HG03565 (cell line): ENCODE results near the gene GLI3.

Experiments
- ATAC-seq: cut with Tn5 transposase; IDR thresholded peaks from one replicate; pipeline ENCODE4 v1.9.1; 2021; ENCODE audit warnings: mild to moderate bottlenecking, moderate library complexity; ENCODE audit not compliant: unreplicated experiment

GLI3 gene

DNA sequence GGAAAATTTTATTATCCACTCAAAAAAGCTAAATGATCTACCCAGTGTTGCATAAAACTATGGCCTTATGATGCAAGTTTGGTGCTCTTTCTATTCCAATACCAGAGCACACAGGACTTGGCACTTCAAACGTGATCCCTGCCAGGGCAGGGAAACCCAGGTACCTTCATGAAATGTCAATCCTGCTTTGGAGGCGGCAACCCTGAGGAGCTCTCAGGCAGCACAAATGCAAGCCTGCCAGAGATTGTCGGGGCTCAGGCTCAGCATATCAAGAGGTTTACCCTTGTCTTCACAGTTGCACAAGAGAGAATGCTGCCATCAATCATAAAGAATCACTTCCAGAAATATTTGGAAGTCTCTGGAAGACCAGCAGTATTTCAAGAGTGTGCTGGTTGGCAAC, 151.5 kb downstream of the GLI3 start:
- no peak for ATAC-seq

DNA sequence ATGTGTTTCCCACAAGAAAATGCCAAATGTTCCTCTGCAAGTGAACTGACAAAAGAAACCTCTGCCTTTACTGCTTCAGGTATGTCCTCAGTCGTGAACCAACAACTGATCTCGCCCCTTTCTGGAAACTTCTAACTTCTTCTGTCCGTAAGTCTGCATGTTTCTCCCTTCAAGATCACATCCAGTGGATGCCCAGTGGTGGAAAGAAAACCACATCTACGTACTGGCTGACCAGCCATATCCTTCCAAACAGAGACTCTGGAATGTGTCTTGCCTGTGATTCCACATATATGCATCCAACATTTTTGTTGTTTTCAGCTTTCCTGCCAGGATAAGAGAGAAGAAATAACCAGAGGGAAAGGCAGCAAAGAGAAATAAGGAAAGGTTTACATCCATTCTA, 152.7 kb downstream of the GLI3 start:
- no peak for ATAC-seq

DNA sequence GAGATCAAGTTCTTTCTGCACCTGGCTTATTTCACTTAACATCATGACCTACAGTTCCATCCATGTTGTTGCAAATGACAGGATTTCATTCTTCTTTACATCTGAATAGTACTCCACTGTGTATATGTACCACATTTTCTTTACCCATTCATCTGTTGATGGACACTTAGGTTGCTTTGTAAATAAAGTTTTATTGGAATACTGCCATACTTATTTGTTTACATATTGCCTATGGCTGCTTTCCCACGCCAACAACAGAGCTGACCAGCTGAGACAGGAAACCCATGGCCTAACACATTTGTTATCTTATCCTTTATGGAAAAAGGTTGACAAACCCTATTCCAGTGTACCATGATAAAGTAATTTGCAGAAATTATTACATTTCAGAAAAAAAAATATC, 153.7 kb downstream of the GLI3 start:
- ATAC-seq: no peak

DNA sequence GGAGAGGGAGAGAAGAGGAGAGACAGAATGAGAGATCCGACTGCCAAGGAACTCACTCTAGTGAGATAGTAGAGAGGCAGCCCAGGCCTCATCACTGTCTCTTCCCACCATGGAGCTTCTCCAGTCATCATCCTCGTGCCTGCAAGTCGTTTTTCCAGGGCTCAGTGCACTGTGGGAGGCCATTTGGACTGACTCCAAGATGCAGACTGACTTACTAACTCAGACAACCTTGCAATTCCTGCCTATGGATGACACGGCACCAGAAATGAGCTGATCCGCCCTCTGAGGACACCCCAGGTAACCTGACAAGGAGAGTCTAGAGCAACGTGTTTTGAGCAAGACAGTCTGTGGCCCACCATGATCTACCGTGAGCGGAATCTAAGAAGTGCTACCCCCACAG, 154.9 kb downstream of the GLI3 start:
- ATAC-seq: no peak

DNA sequence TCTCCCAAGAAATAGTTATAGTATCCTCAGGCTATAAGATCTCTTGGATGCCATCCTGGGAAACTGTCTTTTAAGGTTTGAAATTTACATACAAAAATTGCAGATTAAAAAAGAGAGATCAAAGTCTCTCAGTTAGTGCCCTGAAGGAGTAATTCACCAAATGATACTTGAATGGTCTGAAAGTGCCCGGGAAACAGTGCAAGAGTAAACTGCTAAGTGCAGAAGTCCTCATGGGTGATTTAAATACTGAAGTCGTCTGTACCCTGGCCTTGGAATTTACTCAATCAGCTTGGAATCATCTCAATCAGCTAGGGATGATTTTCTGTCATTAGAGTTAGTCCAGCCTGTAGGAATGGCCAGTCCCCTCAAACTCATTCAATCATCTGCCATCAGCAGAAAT, 155.3 kb downstream of the GLI3 start:
- ATAC-seq: no peak

DNA sequence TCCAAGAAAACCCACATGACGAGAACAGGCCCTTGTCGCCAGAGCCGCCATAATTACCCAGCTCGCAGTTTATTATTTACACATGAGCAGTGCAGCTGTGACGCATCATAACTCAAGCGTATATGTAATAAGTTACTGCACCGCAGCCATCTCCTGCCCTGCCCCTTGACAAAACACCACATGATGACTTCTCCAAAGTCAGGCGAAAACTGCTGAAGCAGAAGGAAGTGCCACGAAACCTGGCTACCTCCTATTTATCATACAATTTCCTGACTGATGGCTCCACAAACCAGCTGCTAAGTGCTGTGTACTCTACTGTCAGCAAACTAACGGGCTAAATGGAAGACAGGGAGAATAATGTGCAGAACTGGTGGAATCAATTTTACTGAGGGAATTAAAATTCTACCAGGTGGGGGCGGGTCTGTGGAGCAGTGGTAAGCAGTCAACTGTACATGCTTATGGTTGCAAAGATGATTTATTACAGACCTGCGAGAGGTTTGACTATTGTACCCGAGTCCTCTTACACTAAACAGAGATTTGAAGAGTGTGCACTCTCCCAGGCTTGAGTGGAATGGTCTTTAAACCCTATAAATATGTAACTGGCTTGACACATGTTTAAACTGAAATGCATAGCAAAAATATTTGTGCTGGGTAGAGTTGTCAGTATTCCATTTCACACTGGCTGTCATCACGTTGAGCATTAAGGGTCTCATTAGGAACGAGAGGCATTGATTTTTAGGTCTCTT, 156.0 kb downstream of the GLI3 start:
- ATAC-seq: no peak

DNA sequence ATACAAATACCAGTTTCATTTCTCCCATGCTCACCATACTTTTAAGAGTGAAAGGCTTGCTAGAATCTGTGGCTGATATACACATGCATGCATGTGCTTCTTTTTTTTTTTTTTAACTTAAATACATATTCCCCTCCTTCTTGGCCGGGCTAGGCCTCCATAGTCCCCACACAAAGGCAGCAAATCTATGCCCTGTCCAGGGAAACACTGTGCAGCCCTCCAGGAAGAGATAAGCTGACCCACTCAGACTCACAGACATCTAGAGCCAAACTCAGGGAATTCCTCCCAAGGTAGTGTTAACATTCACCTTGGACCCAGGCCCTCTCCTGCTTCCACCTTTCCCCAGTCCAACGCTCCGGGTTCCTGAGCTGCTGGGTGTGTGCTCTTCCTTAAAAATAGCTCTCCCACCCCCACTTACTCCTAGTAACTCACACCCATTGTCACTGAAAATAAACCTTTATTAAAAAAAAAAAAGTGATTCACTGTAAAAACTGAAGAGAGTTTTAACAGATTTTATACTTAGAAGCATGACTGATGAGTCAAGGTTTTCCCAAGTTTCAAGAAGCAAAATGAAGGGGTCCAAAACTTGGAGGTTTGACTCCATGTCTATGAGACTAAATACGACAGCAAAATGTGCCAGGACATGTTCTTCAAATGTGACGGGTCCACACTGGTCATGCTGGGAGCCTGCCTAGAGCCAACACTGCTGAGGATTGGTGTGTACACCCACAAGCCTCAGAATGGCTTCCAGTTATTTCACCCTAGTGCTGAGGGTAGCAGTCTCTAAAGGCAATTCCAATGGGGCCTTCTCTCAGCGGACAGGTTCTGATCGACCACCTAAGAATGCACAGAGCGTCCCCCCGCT, 159.5 kb downstream of the GLI3 start:
- ATAC-seq: no peak

DNA sequence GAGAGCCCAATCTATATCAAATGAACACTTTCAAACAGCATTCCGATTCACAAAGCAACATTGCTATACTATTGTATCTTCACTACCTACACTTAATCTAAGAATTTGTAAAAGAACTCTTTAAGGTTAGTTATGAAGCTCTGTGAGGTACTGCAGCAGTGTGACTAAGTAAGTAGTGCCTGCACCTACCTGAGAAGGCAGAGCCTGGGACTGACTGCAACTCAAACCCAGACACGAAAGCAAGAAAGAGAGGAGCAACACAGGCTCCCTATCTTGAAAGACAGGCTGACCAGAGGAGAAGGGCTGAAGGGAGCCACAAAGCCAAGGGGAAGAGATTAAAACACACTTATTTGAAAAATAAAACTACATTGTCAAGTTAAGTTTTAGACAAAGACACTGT, 160.1 kb downstream of the GLI3 start:
- ATAC-seq: no peak

DNA sequence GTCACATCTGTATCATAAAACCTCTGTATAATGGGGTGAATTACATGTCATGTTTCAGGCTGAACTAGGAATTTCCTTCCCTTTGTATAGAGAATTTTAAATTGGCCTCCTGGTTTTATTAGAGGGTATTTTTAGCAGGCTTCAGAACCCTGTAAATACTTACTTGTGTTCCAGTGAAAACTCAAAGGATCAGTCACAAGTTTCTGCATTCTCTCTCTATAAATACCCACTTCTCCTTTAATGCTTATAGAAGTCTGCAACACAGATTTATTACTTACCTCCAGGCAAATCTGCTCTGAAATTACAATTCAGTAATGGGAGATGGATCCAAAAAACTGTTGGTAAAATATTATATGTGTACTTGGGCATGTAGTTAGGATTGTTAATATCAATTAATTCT, 161.6 kb downstream of the GLI3 start:
- ATAC-seq: no peak

DNA sequence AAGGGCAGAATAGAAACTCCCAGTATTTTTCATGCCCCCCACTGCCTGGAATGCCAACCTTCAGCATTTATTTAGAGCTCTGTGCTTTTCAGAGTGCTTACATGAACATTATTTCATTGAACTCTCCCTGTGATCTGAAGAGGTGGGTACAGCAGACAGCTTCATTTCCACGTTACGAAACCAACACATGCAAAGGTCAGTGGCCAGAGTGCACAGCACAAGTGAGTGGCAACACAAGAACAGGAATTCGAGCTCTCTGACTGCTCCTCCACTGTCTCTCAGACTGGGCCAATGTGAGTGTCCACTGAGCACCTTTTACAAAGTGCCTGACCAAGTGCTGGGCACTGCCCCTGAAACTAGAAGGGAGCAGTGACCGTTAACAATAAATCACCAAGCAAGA, 162.9 kb downstream of the GLI3 start:
- ATAC-seq: no peak

DNA sequence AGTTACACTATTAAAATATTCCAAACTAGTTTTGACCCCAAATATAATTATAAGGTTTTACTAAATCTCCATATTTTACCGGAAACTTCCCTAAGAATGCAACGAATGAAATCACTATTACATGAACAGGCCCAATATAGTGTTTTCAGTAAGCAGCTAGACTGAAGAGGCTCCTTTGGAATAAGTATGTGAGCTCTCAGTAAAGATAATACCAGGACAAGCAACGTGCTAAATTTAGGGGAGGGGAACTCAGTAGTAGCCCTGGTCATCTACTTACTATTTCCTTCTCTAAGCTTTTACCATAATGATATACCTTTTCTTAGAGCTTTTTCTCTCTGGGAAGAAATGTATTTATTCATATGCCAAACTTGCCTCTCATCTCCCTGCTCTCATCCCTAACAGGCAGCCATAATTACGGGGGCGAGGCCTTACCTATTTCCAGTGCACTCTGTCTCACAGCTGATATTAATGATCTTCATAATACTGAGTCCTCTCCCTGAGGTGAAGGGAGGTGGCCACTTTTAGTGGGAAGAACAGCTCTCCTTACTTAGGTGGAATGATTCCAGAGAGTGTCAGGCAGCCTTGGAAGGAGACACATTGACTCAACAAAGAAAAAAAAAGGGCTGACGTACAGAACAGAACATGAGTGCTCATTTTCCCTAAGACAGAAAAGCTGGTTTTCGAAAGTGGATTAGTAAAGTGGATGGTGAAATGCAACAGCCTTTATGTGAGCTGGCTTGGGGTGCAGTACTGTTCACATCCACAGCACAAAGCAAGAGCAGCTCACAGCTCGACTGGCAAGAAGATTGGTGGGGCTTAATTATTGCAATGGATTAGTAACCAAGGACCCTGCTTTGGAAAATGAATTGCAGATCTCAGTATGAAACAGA, 165.4 kb downstream of the GLI3 start:
- no peak for ATAC-seq

DNA sequence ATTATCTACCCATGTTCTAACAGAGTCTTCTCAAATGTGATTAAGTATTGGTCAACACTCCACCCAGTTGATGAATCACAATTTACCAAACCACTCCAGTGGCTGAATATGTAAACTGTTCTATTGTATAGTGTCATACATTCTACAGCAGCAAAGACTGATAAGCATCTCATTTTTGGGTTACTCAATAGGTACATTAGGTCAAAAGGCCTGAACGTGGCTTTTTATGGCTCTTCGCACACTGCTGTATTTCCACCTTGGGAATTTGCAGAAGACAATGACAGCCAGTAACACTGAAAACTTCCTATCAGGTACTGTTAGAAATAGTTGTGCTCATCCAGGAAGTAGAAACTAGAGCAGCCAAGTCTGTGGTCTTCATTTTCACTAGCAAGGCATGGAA, 166.9 kb downstream of the GLI3 start:
- ATAC-seq: no peak

DNA sequence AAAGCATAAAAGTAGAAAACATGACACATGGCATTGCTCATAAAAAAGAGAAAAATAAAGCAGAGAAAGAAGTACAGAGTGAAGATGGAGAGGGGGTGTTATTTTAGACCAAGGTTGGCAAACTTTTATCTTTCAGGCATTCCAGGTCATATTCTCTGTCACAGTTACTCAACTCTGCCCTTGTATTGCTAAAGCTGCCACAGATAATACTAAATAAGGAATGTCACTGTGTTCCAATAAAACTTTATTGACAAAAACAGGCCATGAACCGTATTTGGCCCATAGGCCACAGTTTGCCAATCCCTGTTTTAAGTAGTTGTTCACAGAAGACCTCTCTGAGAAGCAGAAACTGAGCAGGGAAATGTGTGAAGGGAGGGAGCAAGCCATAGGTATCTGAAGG, 167.4 kb downstream of the GLI3 start:
- no peak for ATAC-seq

DNA sequence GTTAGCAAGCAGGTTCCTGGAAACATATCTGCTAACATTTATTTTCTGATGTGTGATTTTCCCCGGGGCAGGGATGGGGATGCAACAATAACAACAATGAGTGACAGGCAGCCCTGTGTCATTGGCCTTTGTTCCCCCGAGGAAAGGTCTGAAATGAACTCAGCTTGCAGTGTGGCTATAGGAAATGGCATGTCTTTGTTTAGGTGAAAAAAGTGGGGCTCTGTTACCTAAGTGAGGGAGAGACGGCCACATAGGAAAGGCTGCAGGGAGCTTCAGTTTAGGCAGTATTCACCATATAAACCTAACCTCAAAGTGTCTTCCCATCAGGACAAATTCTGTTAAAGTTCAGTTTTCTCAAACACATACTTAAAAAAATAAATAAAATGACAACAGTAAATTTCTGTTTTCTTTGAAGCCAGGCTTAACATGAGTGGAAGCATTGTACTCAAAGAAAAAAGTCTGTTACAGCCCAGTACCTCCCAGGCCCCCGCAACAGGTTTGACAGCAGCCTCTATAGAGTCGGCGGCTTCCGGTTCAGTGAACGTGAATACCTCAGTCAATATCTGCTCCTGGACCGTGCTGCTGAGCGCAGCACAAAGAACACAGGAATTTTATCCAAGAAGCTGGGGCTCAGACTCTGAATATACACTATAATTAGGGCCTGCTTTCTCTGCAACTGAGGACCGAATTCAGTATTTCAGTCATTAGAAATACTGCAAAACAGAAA, 168.3 kb downstream of the GLI3 start:
- ATAC-seq: no peak

DNA sequence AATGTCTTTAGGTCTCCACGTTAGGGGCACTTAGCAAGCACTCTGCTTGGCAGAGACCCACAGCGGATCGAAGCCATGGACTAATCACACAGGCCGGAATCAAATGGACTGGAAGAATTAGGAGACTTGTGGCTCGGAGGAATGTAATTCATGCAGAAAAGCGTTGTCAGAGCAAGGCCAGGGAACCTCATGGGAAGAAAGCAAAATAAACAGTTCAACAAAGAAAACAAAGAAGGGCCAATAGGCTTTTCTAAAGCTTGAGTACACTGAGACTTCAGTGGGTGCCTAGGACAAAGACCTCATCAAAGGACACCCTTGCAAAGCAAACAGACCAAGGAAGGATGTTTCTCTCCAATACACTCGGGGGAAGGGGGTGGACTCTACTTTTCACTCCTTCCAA, 171.1 kb downstream of the GLI3 start:
- no peak for ATAC-seq

DNA sequence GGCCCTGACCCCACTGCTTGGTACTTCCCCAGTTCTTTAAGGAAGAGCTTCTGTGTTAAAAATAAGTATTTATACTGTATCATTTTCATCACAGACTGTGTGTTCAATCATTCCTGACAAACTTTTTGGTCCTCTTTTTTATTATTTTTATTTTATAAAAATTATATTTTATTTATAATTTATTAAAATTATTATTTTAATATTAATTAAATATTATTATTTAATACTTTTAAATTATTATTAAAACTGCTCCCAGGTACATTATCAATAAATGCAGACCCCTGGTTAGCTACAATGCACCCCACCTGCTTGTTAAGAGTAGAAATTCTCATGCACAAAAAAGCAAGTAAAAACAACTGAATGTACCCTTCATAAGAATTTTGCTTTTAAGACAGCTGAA, 172.0 kb downstream of the GLI3 start:
- ATAC-seq: no peak

DNA sequence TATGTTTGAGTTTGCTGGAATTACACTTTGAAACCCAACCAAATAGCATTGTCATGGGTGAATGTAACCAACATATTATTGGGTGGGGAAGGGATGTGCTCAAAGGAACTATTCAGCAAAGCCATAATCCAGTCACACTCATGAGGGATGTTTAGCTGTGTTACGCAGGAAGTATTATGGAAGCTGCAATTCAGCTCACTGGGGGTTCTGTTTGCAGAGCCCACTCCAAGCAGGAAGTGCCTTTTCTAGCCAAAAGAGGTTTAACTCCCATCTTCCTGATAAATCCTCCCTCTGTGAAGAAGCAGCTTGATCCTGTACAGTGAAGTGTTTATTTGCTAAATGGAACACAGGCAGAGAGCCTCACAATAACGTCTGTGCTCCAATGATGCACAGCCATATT, 172.5 kb downstream of the GLI3 start:
- ATAC-seq: no peak

DNA sequence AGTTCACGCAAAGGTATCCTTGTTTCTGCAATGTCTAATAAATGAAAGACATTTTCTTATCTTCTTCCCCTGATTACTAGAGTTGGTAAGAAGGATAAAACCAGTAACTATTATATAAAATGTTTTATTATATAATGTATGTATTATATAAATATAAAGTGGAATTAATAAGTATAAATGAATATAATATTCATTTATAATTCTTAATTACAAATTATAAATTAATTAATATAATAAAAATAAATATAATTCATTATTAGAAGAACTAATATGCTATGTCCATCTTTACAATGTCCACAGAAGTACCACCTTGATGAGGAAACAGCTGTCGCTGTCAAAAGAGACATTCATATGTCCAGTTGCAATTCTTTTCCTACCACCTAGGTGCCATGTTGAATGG, 177.7 kb downstream of the GLI3 start:
- ATAC-seq: no peak

DNA sequence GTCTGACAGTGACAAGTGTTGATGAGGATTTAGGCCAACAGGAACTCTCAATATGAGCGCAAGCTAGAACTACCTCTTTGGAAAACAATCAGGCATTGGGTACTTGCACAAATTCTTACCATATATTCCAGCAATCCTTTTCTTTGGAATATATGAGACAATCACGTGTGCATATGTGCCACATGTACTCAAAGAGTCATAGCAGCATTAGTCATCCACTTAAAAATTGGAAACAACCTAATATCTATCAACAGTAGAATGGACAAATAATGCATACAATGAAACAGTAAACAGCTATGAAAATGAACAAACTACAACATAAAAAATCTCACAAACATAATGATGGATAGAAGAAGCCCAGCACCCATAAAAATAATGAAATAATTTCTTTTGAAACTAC, 179.7 kb downstream of the GLI3 start:
- ATAC-seq: no peak

DNA sequence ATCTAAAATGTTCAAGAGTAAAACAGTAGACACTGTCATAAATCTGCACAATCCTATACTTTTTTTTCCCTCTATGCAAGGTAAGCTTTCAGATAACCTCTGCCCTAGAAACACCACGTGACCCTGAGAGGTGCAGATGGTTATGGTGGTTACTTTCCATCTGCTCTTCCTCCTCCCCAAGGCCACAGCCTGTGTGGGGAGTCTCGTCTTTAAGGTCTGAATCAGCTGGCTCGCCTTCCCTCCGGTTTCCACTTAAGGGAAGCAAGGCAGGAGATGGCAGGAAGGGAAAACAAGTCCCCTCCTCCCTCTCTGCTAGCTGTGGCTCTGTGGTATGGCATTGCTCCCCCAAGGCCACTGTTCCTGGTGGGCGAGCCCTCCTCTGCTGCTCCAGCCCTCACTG, 181.8 kb downstream of the GLI3 start:
- no peak for ATAC-seq

DNA sequence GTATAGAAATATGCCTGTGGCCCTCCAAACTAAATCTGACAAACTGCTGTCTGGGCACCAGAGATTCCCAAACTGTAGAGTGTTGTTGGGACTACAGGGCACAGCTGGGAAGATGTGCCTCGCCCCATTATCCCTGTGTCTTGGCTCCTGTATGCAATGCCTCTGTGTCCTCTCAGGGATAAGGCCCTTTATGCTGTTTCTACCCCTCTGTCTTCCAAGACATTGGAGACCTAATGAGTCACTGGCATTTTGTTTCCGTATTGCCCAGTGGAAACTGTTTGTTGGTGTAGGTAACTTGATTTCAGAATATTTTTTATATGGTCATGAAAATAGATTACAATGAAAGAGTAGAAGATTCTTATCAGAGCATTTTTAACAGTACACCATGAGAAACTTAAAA, 183.2 kb downstream of the GLI3 start:
- no peak for ATAC-seq
